SJCRH30 (cell line): ENCODE data around the gene GRB7. TPM values are rescaled to one million over a fixed set of nuclear protein-coding genes. Genes with fewer than 3 reads are reported as not detected.

ENCODE experiments used
- total RNA-seq: library from RNA; depleted of rRNA; stranded (reverse); fragments of >200 nt; shearing (Covaris generic); gene quantifications from 2 replicates; pipeline ENCODE4 v1.2.3, GENCODE V29; 2014; rRNA removed

Gene GRB7
- total RNA-seq, 1 experiment from 2014 or later: not detected

Other genes with a start within 250 kb of the GRB7 start
- 0.20 TPM in 1 of 2 replicates, not detected in the other for gene NEUROD2, start 130.0 kb upstream of the GRB7 start, total RNA-seq
- gene PPP1R1B, start 111.0 kb upstream of the GRB7 start, total RNA-seq: not detected in 2 replicates
- 21.8 and 22.7 TPM in 2 replicates for gene STARD3, start 100.8 kb upstream of the GRB7 start, total RNA-seq
- 0.53 and 0.73 TPM in 2 replicates for gene TCAP, start 72.6 kb upstream of the GRB7 start, total RNA-seq
- gene PNMT, start 69.5 kb upstream of the GRB7 start, total RNA-seq: 0.71 TPM in 1 of 2 replicates, not detected in the other
- 1.9 and 3.1 TPM in 2 replicates for gene PGAP3, start 49.9 kb upstream of the GRB7 start, total RNA-seq
- 8.7 and 9.1 TPM in 2 replicates for gene ERBB2, start 37.9 kb upstream of the GRB7 start, total RNA-seq
- gene MIEN1, start 7.4 kb upstream of the GRB7 start, total RNA-seq: 23.6 and 25.8 TPM in 2 replicates
- gene IKZF3, start 126.4 kb downstream of the GRB7 start, total RNA-seq: not detected in 2 replicates
- not detected in 2 replicates for gene ZPBP2, start 130.3 kb downstream of the GRB7 start, total RNA-seq
- gene GSDMB, start 180.7 kb downstream of the GRB7 start, total RNA-seq: 1.9 and 2.1 TPM in 2 replicates
- 27.5 and 27.8 TPM in 2 replicates for gene ORMDL3, start 189.7 kb downstream of the GRB7 start, total RNA-seq
- not detected in 2 replicates for gene LRRC3C, start 189.8 kb downstream of the GRB7 start, total RNA-seq
- gene GSDMA, start 225.1 kb downstream of the GRB7 start, total RNA-seq: not detected in 2 replicates
- gene PSMD3, start 242.9 kb downstream of the GRB7 start, total RNA-seq: 128 and 129 TPM in 2 replicates